DOHH2 (cell line): Measurements from ENCODE around the gene UXT.

Source experiments
- EZH2phosphoT487 ChIP-seq: fragments of 200-600 bp; sonication (generic); IDR thresholded peaks from 2 replicates; pipeline ENCODE4 v1.6.1; 2017; ENCODE audit warnings: borderline replicate concordance, mild to moderate bottlenecking, antibody characterized with exemption, low read length, moderate library complexity, mixed read lengths
- TF ChIP-seq, protein P1 (sequence below): fragments of 200-600 bp; sonication (generic); IDR thresholded peaks from one replicate; pipeline ENCODE4 v1.5.1; 2014; ENCODE audit warnings: antibody characterized with exemption, mild to moderate bottlenecking, low read depth, low read length; ENCODE audit not compliant: poor library complexity, severe bottlenecking

DNA sequence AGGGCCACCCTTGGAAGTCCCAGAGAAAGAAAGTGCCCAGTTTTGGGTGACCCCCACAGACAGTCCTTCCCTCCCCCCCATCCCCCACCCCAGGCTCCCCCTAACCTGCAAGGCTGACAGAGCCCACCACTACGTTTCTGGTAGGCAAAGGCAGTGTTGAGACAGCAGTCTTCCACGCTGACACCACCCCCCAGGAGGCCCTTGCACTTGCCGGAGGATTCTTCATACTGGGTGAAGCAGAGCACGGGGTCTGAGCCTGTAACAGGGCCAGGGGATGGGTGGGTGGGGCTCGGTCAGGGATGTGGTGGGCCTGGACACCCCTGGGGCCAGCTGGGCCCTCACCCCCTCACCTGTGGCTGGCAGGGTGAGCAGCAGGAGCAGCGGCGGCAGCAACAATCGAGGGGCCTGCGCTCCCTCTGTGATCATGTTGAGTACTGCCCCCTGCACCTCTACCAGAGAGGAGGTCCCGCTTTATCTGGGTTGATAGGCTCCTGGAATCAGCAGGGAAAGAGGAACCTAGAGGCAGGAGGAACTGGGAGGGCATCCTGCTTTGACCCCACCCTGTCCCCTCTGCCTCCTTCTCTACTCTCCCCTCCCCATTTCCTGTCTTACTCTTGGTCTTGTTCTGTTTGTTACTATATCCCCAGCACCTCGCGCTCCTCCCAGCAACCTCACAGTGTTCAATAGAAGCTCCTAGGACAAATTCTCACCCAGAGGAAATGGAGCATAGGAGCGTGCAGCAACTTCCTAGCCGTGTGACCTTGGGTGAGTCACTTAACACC, 29.4 kb downstream of the UXT start, which contains the start of gene CFP:
- TF ChIP-seq, protein P1, sequence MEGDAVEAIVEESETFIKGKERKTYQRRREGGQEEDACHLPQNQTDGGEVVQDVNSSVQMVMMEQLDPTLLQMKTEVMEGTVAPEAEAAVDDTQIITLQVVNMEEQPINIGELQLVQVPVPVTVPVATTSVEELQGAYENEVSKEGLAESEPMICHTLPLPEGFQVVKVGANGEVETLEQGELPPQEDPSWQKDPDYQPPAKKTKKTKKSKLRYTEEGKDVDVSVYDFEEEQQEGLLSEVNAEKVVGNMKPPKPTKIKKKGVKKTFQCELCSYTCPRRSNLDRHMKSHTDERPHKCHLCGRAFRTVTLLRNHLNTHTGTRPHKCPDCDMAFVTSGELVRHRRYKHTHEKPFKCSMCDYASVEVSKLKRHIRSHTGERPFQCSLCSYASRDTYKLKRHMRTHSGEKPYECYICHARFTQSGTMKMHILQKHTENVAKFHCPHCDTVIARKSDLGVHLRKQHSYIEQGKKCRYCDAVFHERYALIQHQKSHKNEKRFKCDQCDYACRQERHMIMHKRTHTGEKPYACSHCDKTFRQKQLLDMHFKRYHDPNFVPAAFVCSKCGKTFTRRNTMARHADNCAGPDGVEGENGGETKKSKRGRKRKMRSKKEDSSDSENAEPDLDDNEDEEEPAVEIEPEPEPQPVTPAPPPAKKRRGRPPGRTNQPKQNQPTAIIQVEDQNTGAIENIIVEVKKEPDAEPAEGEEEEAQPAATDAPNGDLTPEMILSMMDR = no peak
- TF ChIP-seq EZH2phosphoT487 = no peak
